ENCODE measurements around the gene CCDC112.

GRCh38 chr5:115282131-115282530, 14.3 kb downstream of the CCDC112 start:
- TF ChIP-seq CTCF (IDR thresholded peaks at IDR 0.05; ENCODE audit: extremely low read depth in 1 of 2, insufficient read depth in 1 of 2, low read depth in 1 of 2, low read length in 2 of 2): no peak
- TF ChIP-seq POLR2A (IDR thresholded peaks at IDR 0.05; ENCODE audit: low read depth, low read length): no peak
- TF ChIP-seq MYC (IDR thresholded peaks at IDR 0.05; ENCODE audit: low read depth, low read length): no peak
- TF ChIP-seq EZH2 (IDR thresholded peaks at IDR 0.05; ENCODE audit: borderline replicate concordance, low read depth, low read length, severe bottlenecking): no peak

Data from endothelial cell of umbilical vein (primary cell).